ENCODE results near the gene OBSCN.

GRCh38 chr1:228246216-228246900 is 38.5 kb downstream of the OBSCN start:
- TF ChIP-seq, protein P1, sequence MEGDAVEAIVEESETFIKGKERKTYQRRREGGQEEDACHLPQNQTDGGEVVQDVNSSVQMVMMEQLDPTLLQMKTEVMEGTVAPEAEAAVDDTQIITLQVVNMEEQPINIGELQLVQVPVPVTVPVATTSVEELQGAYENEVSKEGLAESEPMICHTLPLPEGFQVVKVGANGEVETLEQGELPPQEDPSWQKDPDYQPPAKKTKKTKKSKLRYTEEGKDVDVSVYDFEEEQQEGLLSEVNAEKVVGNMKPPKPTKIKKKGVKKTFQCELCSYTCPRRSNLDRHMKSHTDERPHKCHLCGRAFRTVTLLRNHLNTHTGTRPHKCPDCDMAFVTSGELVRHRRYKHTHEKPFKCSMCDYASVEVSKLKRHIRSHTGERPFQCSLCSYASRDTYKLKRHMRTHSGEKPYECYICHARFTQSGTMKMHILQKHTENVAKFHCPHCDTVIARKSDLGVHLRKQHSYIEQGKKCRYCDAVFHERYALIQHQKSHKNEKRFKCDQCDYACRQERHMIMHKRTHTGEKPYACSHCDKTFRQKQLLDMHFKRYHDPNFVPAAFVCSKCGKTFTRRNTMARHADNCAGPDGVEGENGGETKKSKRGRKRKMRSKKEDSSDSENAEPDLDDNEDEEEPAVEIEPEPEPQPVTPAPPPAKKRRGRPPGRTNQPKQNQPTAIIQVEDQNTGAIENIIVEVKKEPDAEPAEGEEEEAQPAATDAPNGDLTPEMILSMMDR (IDR thresholded peaks at IDR 0.05) = no peak
- TF ChIP-seq POLR2A (IDR thresholded peaks at IDR 0.05) = no peak
- no peak for TF ChIP-seq POLR2AphosphoS5 (IDR thresholded peaks at IDR 0.05)

Data from prostate gland (tissue), 2 donors.